Fibroblast of skin of back (primary cell): ENCODE results near the gene RADIL.

ENCODE experiments used
- DNase-seq: peaks from one replicate; pipeline ENCODE4 v3.0.0-alpha.2; 2013

RADIL gene

GRCh38 chr7:4851459-4852422 is 31.8 kb downstream of the RADIL start:
- peak; percentile 69 for DNase-seq

DNA sequence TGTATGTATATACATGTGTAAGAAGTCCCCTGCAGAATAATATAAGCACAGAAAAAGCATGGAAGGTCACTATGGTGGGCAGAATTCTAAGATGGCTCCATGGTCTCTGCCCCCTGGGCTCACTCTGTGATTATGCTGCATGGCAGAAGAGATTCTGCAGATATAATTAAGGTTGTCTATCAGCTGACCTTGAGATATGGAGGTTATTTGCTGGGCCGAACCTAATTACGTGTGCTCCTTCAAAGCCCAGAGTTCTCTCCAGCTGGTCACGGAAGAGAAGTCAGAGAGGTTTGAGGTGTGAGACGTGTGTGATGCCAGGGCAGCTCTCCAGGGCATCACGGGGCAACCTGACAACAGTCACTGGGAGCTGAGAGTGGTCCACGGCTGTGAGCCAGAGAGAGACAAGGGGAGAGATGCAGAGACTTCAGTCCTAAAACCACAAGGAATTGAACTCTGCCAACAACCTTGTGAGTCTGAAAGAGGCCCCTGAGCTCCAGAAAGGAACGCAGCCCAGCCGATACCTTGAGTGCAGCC is 33.2 kb downstream of the RADIL start:
- DNase-seq, result no peak

DNA sequence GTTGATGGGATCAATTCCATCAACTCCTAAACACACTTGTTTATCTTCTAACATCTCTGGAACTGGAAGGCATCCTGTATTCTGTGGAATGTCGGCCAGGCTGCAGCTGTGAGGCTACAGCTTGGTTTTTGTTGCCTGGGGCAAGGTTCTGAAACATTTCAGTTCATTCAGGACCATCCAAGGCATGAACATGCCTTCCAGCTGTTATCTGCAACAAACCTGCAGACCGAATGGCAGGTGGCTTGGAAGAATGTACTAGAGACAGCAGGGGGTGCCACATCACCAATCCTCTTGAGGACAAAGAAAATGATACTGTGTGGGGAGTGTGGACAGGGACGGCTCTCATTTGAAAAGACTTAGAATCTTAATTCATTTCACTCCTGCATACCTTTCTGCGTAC is 34.1 kb downstream of the RADIL start:
- peak; percentile 9 for DNase-seq

DNA sequence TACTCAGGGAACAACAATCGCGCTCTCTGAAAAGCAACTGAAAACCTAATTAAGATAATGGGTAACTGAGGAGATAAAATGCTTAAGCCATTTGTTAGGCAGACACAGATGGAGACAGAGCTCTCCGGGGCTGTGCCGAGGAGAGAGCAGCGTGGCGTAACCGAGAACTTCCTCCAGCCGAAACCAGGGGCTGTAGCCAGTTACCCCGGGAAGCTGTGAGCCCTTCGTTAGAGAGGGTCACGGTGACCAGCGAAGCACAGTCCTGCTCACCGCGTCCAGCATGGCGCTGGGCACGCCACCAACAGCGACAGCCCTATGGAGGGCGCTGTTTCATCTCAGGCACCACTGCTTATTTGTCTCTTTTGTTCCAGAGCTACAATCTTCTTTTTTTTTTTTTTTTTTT is 37.8 kb downstream of the RADIL start:
- DNase-seq, result no peak

DNA sequence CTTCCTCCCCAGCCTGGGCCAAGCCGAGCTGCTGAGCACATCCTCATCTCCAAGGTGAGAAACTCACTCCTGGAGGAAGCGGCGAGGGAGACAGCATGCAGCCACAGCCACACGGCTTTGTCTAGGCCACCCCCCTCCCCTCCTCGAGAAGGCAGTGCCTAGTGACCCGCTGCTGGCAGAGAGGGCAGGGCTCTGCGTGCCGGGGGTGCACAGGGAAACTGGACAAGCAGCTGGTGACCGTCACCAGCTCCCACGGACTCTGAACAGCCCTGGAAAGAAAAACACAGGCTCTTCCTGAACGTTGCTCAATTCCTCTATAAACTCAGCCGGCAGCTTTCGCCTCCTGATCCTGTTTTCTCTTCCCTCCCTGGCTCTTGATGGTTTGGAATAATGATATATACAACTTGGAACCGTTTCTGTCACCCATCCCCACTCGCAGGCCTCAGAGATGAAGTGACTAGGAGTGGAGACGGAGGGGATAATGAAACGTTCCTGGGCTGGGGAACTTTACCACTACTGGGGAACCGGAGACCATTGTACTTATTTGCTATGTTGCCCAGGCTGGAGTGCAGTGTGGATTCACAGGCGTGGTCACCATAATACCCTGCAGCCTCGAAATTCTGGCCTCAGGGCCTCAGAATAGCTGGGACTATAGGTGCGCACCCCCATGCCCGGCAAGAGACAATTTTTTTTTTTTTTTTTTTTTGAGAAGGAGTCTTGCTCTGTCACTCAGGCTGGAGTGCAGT is 41.0 kb downstream of the RADIL start:
- DNase-seq, result no peak

GRCh38 chr7:4841836-4842235 is 41.7 kb downstream of the RADIL start:
- DNase-seq, result no peak

GRCh38 chr7:4841007-4841784 is 42.3 kb downstream of the RADIL start:
- no peak for DNase-seq

DNA sequence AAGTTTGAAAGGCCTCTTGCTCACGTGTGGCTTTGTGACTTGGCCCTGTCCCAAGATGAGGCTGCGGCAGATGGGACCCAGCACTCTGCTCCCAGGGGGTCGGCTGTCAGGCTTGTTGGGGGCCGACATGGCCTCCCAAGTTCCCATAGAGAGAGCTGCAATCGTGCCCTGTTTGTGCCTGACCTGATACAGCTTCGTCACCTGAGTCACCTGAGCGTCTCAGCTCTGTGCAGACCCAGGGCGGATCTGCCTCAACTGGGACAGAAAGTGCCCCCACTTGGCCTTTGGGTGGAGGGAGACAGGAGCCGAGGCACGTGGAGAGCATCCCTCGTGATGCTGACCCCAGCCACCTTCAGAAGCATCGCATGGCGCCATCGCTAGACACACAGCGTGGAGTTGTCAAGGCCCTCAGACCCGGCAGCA is 43.4 kb downstream of the RADIL start:
- no peak for DNase-seq

- no peak for DNase-seq
Measured at GRCh38 chr7:4838626-4839334, 44.7 kb downstream of the RADIL start.

GRCh38 chr7:4837803-4838625 is 45.5 kb downstream of the RADIL start:
- no peak for DNase-seq

GRCh38 chr7:4837041-4837802 is 46.3 kb downstream of the RADIL start:
- DNase-seq, result no peak

GRCh38 chr7:4836206-4836661 is 47.3 kb downstream of the RADIL start:
- DNase-seq, result no peak

GRCh38 chr7:4835398-4836205 is 47.9 kb downstream of the RADIL start:
- no peak for DNase-seq

DNA sequence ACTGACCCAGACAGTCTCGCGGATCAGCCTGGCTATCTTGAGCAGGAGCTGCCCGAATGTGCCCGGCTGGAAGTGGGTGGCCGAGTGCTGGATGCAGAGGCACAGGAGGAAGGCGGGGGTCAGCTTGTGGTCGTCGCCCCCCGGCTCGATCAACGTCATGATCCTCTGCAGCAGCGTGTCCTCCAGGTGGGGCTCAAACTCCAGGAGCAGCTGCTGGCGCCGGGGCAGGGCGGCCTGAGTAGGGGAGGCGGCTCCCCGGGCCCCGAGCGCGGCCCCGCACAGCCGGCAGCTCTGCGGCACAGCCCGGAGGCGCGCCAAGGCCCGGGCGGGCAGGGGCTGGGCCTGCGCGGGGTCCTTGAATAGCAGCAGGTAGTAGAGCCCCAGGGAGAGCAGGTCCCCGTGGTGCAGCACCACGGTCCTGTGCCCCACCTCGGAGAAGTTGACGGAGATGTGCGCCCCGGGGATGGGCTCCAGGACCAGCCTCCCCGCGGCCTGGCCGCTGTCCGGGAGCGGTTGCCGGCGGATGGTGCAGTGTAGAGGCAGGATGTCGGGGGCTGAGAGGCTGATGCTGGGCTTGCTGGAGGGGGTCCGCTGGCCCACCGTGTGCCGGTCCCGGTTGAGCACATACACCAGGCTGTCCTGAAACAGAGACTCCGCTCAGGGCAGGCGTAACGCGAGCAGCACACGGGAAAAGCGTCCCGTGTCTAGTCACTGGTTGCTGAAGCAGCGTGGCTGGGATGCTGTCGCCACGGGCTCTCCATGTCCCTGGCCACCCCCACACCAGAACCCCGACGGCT is 48.7 kb downstream of the RADIL start:
- DNase-seq, result no peak

- DNase-seq, result no peak
Measured at GRCh38 chr7:4833691-4834600, 49.6 kb downstream of the RADIL start.

DNA sequence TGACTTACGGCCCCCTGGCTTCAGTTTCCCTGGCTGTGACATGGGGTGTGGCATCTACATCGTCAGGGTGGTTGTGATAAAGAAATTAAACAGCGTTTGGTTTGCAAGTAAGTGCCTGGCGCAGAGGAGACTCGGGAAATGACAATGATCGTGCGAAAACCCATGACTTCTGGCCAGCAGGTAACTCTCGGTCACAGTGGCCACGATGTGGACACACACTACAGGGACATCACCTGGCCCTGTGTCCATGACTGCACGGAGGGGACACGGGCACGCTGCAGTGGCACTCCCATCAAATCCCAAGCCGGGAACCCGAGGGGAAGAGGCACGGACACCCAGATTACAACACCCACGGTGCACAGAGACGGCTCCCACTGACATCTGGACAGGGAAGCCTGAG is 50.3 kb downstream of the RADIL start:
- no peak for DNase-seq

DNA sequence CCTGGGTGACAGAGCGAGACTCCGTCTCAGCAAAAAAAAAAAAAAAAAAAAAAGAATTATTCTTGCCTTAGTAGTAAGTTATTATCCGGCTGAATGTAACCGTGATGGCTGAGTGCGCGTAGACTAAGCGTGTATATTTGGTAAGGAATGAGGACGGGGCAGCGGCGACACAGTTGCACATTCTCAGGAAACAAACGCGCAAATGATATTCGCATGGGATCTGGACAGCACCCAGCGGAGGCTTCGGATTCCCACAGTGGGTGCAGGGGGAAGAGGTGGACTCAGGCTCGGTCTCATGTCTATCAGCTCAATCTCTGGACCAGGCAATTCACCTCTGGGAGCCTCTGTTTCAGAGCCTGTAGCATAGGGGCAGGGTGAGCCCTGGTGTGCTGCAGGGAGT is 50.8 kb downstream of the RADIL start:
- no peak for DNase-seq
